ENCODE data around the gene MS4A4E.
"Not testable (repeated sequence)": the region's sequence is repeated elsewhere in the genome, so short reads cannot be mapped to it uniquely, and the experiment has no call there.

MS4A4E gene

DNA sequence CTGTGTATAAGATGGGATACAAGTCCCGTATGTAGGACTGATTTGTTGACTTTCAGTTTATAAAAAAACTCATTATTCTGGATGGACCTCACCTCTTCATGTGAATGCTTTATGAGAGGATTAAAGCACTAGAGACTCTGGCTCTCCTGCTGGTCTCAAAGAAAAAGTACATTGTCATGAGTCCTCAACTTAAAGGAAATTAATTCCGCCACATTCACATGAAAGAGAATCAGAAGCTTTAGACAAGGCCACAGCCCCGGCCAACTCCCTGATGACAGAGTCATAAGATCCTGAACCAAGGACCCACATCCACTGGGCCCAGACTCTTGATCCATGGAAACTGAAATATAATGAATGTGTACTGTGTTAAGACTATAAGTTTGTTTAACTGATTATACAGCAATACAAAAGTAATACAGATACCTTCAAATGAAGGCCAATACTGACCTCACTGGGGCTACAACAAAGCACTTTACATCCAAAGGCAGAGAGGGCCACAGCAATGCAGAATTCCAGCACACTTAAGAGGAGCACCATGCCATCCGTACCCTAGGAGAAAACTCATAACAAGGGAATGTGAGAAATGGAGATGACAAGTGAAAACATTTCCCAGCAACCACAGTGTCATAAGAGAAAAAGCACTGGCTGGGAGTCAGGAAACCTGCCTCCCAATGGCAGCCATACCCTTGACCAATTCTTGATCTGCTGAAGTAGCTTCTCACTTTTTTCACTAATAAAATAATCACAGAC, 34.6 kb downstream of the MS4A4E start:
- in situ Hi-C loops (cut with MboI; ENCODE audit: low sequenced_read_pairs), result no loop called here
- Histone ChIP-seq H3K36me3 (replicated peaks) (no peaks in the 10 kb centered on the region), H3K4me3 (no peak overlapping the region), H3K27me3 (ENCODE audit: low read depth) (no peaks in the 10 kb centered on the region; the same call in 1 of the 2 replicates), H3K4me1 (peaks cover 6% of the 10 kb centered on the region), H3K9me3 (no peaks in the 10 kb centered on the region)
- DNase-seq (ENCODE audit: low spot score in 2 of 2), result peak; percentile 55 to 79

DNA sequence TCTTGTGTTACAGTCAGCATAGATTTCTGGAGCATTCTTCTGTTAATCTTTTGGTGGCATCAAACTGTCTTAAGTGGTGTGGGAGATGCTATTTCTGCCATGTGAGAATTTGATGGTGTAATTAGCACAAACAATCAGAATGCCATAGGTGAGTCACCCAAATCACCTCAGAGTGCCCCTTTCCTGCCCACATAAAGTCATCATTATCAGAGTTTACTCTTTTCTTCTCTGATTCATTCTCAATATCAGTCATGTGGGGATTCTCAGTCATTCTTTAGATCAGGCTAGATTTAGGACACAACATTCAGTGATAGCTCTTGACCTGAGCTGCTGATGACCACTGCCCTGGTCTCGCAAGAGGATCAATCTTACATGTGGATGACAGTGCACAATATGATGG, 36.3 kb downstream of the MS4A4E start:
- Histone ChIP-seq H3K4me3 (no peak overlapping the region), H3K9me3 (no peaks in the 10 kb centered on the region), H3K4me1 (peaks cover 6% of the 10 kb centered on the region), H3K27me3 (ENCODE audit: low read depth) (no peaks in the 10 kb centered on the region; the same call in 1 of the 2 replicates), H3K36me3 (replicated peaks) (no peaks in the 10 kb centered on the region)
- in situ Hi-C loops (cut with MboI; ENCODE audit: low sequenced_read_pairs), result no loop called here
- DNase-seq (ENCODE audit: low spot score in 2 of 2), result no peak

DNA sequence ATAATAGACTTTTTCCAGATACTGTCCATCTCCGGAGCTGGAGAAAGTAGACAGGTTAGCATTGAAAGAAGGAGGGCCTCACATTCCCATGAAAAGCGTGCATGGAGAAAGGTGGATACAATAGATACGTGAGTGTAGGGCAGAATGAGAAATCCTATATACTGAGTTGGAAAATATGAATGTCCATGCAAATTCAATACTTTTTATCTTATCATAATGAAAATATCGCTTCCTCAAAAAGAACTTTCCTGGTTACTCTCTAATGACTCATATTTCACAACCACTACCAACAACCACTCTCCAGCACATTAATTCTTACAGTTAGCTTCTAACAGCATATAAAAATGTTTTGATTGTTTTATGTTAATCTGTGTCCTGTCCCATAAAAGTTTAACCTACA, 38.0 kb downstream of the MS4A4E start:
- Histone ChIP-seq H3K27me3 (ENCODE audit: low read depth) (no peaks in the 10 kb centered on the region; the same call in 1 of the 2 replicates), H3K4me3 (no peak overlapping the region), H3K9me3 (no peaks in the 10 kb centered on the region), H3K36me3 (replicated peaks) (no peaks in the 10 kb centered on the region), H3K4me1 (peaks cover 6% of the 10 kb centered on the region)
- in situ Hi-C loops (cut with MboI; ENCODE audit: low sequenced_read_pairs), result no loop called here
- DNase-seq (ENCODE audit: low spot score in 2 of 2), result no peak

DNA sequence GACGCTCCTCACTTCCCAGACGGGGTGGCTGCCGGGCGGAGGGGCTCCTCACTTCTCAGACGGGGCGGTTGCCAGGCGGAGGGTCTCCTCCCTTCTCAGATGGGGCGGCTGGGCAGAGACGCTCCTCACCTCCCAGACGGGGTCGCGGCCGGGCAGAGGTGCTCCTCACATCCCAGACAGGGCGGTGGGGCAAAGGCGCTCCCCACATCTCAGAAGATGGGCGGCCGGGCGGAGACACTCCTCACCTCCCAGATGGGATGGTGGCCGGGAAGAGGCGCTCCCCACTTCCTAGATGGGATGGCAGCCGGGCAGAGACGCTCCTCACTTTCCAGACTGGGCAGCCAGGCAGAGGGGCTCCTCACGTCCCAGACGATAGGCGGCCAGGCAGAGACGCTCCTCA, 41.6 kb downstream of the MS4A4E start:
- H3K27me3 ChIP-seq (ENCODE audit: low read depth); H3K4me3 ChIP-seq; H3K9me3 ChIP-seq; DNase-seq (ENCODE audit: low spot score in 2 of 2); H3K4me1 ChIP-seq; in situ Hi-C loops (cut with MboI; ENCODE audit: low sequenced_read_pairs); H3K36me3 ChIP-seq (replicated peaks): not testable (repeated sequence)

DNA sequence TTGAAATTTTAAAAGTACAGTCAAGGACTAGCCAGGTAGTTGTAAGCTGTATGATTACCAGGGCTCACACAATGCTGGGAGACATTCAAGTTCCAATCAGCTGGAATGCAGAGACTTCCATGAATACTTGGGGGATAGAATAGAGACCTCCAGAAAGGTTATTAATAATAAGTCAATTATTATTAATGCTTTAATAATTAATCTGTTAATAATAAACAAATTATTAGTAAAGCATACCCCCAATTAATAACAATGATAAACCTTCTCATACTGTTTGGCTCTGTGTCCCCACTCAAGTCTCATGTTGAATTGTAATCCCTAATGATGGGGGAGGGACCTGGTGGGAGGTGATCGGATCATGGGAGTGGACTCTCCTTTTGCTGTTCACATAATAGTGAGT, 45.5 kb downstream of the MS4A4E start:
- no peaks in the 10 kb centered on the region for H3K9me3 ChIP-seq
- no peak overlapping the region for H3K4me3 ChIP-seq
- DNase-seq (ENCODE audit: low spot score in 2 of 2), result no peak
- no peaks in the 10 kb centered on the region for H3K36me3 ChIP-seq (replicated peaks)
- in situ Hi-C loops (cut with MboI; ENCODE audit: low sequenced_read_pairs), result no loop called here
- H3K27me3 ChIP-seq (ENCODE audit: low read depth), result no peaks in the 10 kb centered on the region
- H3K4me1 ChIP-seq, result peaks cover 7% of the 10 kb centered on the region

DNA sequence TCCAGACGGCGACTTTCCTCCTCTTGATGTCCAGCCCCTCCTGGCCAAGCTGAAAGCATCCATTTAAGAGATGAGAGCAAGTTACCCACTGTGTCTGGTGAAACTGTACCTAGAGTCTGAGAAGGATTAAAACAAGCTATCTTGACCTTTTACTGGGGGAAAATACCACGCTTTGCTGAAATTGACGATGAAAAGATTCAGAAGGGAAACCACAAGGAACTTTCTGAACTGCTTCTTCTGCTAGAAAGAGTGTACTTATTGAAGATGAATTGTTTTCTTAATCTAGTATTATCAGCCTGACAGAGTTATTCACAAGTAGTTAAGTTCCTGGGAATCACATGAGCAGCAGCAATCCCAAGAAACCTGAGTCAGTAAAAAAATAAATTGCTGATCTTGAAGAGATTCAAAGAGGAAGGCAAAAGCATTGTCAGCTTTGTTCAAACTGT, 47.0 kb downstream of the MS4A4E start:
- in situ Hi-C loops (cut with MboI; ENCODE audit: low sequenced_read_pairs), result no loop called here
- Histone ChIP-seq H3K4me1 (peaks cover 7% of the 10 kb centered on the region), H3K9me3 (no peaks in the 10 kb centered on the region), H3K27me3 (ENCODE audit: low read depth) (no peaks in the 10 kb centered on the region), H3K4me3 (no peak overlapping the region), H3K36me3 (replicated peaks) (no peaks in the 10 kb centered on the region)
- DNase-seq (ENCODE audit: low spot score in 2 of 2), result no peak

DNA sequence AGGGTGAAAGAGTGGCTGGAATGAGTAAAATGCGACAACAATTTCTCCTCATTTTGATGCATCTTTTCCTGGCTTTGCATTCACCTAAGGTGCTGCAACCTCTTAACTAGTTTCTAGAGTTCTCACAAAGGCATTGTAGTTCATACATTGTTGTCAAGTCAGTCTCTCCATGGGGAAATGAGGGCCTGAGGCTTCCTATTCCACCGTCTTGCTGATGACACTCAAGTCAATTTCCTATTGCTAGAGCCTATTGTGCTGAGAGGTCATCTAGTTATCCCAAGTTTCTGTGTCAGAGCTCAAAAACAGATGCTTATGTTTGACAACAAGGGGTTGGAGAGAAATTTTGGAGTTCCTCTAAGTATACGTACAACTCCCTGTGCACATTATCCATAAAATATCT, 48.4 kb downstream of the MS4A4E start:
- Histone ChIP-seq H3K9me3 (no peaks in the 10 kb centered on the region), H3K27me3 (ENCODE audit: low read depth) (no peaks in the 10 kb centered on the region), H3K36me3 (replicated peaks) (no peaks in the 10 kb centered on the region), H3K4me3 (no peak overlapping the region), H3K4me1 (peaks cover 7% of the 10 kb centered on the region)
- DNase-seq (ENCODE audit: low spot score in 2 of 2), result no peak
- in situ Hi-C loops (cut with MboI; ENCODE audit: low sequenced_read_pairs), result no loop called here

DNA sequence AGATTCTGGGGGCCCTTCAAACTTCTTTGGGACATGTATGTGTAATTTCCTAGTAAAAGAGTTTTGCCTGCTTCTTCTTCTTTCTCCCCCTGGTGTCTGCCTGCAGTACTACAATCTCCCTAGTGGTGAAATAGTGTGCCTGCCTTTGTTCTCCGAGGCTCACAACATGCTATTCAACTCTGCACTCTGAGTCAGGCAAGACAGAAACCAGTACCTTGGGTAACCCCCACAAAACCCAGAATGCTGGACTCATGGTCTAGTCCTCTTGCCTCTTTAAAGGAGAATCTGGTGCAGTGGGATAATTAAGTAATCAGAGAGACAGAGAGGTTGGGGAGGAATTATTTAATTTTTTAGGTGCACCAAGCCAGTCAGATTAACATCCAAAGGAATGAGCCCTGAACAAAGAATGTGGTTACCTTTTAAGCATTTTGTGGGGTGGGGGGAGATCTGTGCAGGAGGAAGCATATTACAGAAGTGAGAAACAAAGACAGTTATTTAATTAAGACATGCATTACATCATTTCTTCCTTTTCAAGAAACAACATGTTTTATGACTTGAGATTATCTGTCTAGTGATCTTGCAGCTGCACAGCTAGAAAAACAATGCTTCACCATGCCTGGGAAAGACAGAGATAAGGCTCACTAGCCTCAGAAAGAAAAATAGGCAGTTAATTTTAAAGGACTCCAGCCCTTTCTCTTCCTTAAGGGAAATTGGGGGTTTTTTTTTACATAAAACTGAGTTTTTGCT, 49.1 kb downstream of the MS4A4E start:
- no peaks in the 10 kb centered on the region for H3K9me3 ChIP-seq
- no peak overlapping the region for H3K4me3 ChIP-seq
- in situ Hi-C loops (cut with MboI; ENCODE audit: low sequenced_read_pairs), result no loop called here
- no peaks in the 10 kb centered on the region for H3K27me3 ChIP-seq (ENCODE audit: low read depth)
- no peaks in the 10 kb centered on the region for H3K36me3 ChIP-seq (replicated peaks)
- peak; percentile 77 to 90 for DNase-seq (ENCODE audit: low spot score in 2 of 2)
- H3K4me1 ChIP-seq, result peaks cover 7% of the 10 kb centered on the region

DNA sequence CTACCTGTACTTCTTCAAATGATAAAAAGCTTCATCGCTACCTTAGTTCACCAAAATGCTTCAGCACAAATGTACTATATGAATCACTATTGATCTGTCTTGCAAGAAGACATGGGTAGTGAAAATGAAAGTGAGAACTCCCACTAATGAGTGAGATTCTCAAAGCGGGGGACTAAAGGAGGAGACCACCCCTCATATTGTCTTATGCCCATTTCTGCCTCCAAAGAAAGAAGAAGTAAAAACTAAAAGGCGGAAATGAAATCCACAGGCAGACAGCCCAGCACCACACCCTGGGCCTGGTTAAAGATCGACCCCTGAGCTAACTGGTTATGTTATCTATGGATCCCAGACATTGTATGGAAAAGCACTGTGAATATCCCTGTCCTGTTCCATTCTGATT, 50.4 kb downstream of the MS4A4E start:
- in situ Hi-C loops (cut with MboI; ENCODE audit: low sequenced_read_pairs), result not testable (repeated sequence)

DNA sequence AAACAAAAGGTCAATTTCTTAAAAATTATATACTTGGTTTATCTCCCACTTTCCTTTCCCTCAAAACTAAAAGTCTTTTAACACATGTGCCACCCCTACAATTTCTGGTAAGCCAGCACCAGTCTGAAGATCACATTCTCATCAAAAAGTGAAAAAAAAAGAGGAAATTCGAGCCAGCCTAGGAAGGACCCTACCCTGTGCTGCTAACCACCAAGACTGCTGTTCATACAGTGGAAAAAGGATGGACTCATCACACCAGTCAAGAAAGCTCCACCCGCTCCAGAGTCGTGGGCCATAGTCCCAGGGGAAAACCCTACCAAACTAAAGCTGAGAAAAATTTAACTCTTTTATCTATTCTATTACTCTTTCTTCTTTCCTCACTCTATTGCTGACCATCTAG, 54.5 kb downstream of the MS4A4E start:
- H3K4me3 ChIP-seq; H3K4me1 ChIP-seq; H3K9me3 ChIP-seq; DNase-seq (ENCODE audit: low spot score in 2 of 2); in situ Hi-C loops (cut with MboI; ENCODE audit: low sequenced_read_pairs); H3K27me3 ChIP-seq (ENCODE audit: low read depth); H3K36me3 ChIP-seq (replicated peaks): not testable (repeated sequence)

More for the DNA sequence above, 50.4 kb downstream of the MS4A4E start:
- H3K27me3 ChIP-seq (ENCODE audit: low read depth); H3K4me3 ChIP-seq; H3K4me1 ChIP-seq; DNase-seq (ENCODE audit: low spot score in 2 of 2); H3K9me3 ChIP-seq; H3K36me3 ChIP-seq (replicated peaks): not testable (repeated sequence)

DNA sequence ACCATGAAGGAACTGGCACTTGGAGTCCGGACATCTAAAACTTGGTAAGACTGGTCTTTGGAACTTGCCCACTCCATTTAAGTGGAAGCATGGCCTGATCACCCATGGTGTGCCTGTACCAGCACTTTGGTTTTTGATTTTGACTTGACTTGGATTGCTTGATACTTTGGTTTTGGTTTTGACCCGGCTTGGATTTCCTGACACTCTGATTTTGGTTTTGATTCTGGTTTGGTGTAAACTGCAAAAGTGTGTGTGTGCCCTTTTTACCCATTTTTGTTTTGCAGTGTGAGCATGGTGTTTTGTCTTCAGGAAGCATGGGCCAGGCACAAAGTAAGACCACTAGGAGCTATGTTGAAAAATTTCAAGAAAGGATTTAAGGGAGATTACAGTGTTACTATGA, 56.8 kb downstream of the MS4A4E start:
- in situ Hi-C loops (cut with MboI; ENCODE audit: low sequenced_read_pairs); DNase-seq (ENCODE audit: low spot score in 2 of 2); H3K27me3 ChIP-seq (ENCODE audit: low read depth); H3K4me1 ChIP-seq; H3K9me3 ChIP-seq; H3K4me3 ChIP-seq; H3K36me3 ChIP-seq (replicated peaks): not testable (repeated sequence)

DNA sequence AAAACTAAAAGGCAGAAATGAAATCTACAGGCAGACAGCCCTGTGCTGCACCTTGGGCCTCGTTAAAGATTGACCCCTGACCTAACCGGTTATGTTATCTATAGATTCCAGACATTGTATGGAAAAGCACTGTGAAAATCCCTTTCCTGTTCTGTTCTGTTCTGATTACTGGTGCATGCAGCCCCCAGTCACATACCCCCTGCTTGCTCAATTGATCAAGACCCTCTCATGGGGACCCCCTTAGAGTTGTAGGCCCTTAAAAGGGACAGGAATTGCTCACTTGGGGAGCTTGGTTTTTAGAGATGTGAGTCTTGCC, 57.5 kb downstream of the MS4A4E start:
- H3K4me3 ChIP-seq; in situ Hi-C loops (cut with MboI; ENCODE audit: low sequenced_read_pairs); H3K36me3 ChIP-seq (replicated peaks); DNase-seq (ENCODE audit: low spot score in 2 of 2); H3K4me1 ChIP-seq; H3K9me3 ChIP-seq; H3K27me3 ChIP-seq (ENCODE audit: low read depth): not testable (repeated sequence)

DNA sequence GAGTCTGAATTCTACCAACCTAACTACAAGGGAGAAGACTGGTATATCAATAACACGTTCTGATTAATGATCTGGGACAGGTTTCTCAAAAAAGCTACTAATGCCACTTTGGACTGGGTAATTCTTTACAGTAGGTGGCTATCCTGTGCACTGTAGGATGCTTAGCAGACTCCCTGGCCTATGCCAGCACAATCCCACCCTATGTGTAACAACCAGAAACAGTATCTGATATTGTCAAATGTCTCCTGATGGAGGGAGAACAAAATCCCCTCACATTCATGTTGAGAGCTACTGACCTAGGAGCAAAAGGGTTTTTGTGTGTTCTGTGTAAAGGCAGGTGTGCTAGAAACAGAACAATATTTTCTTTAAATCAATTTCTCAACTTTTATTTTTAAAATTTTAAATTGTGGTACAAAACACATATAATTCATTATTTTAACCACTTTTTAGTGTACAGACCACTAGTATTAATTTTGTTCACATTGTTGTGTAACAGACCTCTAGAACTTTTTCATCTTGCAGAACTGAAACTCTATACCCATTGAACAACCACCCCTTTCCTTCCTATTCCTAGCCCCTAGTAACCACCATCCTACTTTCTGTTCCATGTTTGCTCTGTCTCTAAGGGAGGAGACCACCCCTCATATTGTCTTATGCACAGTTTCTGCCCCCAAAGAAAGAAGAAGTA, 58.0 kb downstream of the MS4A4E start:
- in situ Hi-C loops (cut with MboI; ENCODE audit: low sequenced_read_pairs), result no loop called here
- Histone ChIP-seq H3K36me3 (replicated peaks) (no peaks in the 10 kb centered on the region), H3K9me3 (no peaks in the 10 kb centered on the region), H3K4me1 (no peaks in the 10 kb centered on the region), H3K27me3 (ENCODE audit: low read depth) (no peaks in the 10 kb centered on the region), H3K4me3 (no peak overlapping the region)
- DNase-seq (ENCODE audit: low spot score in 2 of 2), result no peak

DNA sequence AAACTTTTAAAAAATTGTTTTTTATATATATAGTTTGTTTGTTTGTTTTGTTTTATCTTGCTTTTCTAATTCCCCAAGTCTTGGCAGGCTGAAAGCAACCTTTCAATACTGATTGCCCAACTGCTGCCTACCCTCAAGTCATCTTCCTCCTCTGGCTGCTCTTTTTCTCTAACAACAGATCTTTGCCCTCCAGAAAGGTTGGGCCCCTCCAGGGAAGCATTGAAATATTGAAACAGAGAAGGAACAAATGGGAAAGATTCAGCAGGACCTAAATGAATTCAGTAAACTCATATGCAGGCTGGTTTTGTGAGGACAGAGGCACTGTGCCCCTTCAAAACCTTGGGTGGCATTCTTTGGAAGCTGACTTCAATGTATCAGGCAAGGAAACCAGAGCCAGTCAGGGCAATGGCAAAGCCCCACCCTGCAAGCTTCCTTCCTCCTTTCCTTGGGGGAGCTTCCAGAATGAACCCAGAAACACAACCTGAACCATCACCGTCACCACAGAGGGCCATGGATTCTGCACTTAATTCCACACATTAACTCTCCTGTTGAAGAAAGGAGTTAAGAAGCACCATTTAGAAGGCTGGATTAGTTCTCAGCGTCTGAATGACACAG, 59.2 kb downstream of the MS4A4E start:
- in situ Hi-C loops (cut with MboI; ENCODE audit: low sequenced_read_pairs), result no loop called here
- H3K36me3 ChIP-seq (replicated peaks), result no peaks in the 10 kb centered on the region
- H3K4me1 ChIP-seq, result no peaks in the 10 kb centered on the region
- no peaks in the 10 kb centered on the region for H3K27me3 ChIP-seq (ENCODE audit: low read depth)
- DNase-seq (ENCODE audit: low spot score in 2 of 2), result no peak
- H3K9me3 ChIP-seq, result no peaks in the 10 kb centered on the region
- no peak overlapping the region for H3K4me3 ChIP-seq

Measured in HAP-1 (cell line).